ENCODE results near the gene KLHDC2. TPM values are rescaled to one million over a fixed set of nuclear protein-coding genes. Genes with fewer than 3 reads are reported as not detected.
"Not testable (repeated sequence)": the region's sequence is repeated elsewhere in the genome, so short reads cannot be mapped to it uniquely, and the experiment has no call there.

The KLHDC2 gene
- polyA plus RNA-seq, 4 donors = 40.0 to 135 (median 103) TPM

DNA sequence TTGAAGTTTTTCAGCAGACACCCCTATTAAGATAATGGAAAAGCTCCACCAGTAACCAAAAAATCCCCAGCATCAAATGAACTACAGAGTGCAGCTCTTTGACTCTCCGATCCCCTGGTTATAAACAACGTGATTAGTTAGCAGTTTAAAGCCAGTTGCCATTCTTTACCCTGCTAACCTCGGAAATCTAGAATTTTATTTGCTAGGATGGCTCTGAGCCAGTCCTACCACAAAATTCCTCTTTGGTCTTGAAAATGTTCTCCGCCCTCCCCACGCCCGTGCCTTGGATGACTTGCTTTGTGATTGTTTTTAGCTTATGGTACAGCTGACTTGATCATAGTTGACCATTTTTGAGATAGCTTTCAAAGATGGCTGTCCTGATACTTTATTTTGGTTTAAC is 1.2 kb downstream of the KLHDC2 start:
- Histone ChIP-seq H3K4me1 (ENCODE audit: control insufficient read depth in 3 of 3, insufficient read depth in 2 of 3, low read depth in 1 of 3, low read length in 2 of 3) (peaks cover 4 to 26% (median 4%) of the 10 kb centered on the region in 3 donors), H3K36me3 (ENCODE audit: control insufficient read depth in 3 of 3, insufficient read depth in 2 of 3, low read depth in 1 of 3, low read length in 3 of 3) (peaks cover 0 to 11% (median 3%) of the 10 kb centered on the region in 3 donors), H3K27ac (ENCODE audit: low read depth in 1 of 3, low read length in 2 of 3) (peak overlapping the region; percentile 96 to 100 (median 96)), H3K4me3 (ENCODE audit: low read depth in 1 of 3, low read length in 3 of 3) (peak overlapping the region; percentile 79 to 98 (median 89)), H3K9me3 (ENCODE audit: control insufficient read depth in 2 of 2, insufficient read depth in 1 of 2, low read depth in 1 of 2, low read length in 1 of 2) (no peaks in the 10 kb centered on the region), H3K27me3 (ENCODE audit: control insufficient read depth in 3 of 3, insufficient read depth in 3 of 3, low read length in 3 of 3) (no peaks in the 10 kb centered on the region)
- FAIRE-seq (no peak), DNase-seq (no peak)
- WGBS, 3 donors = 8 to 15% (median 14%) methylated on average over 6 of the region's 6 CpGs

- WGBS, 3 donors = 17 to 48% (median 31%) methylated on average over 15 of the region's 15 CpGs
- Histone ChIP-seq H3K4me1 (ENCODE audit: control insufficient read depth in 3 of 3, insufficient read depth in 2 of 3, low read depth in 1 of 3, low read length in 2 of 3) (peaks cover 4 to 26% (median 4%) of the 10 kb centered on the region in 3 donors), H3K27ac (ENCODE audit: low read depth in 1 of 3, low read length in 2 of 3) (peak overlapping the region; percentile 96 to 100 (median 96)), H3K36me3 (ENCODE audit: control insufficient read depth in 3 of 3, insufficient read depth in 2 of 3, low read depth in 1 of 3, low read length in 3 of 3) (peaks cover 0 to 11% (median 6%) of the 10 kb centered on the region in 3 donors), H3K9me3 (ENCODE audit: control insufficient read depth in 2 of 2, insufficient read depth in 1 of 2, low read depth in 1 of 2, low read length in 1 of 2) (no peaks in the 10 kb centered on the region), H3K4me3 (ENCODE audit: low read depth in 1 of 3, low read length in 3 of 3) (peak overlapping the region; percentile 10 to 98 (median 79)), H3K27me3 (ENCODE audit: control insufficient read depth in 3 of 3, insufficient read depth in 3 of 3, low read length in 3 of 3) (no peaks in the 10 kb centered on the region)
- no peak for FAIRE-seq
- DNase-seq = peak; percentile 3 to 19
Observed at GRCh38 chr14:49769581-49770211, 1.7 kb downstream of the KLHDC2 start.

DNA sequence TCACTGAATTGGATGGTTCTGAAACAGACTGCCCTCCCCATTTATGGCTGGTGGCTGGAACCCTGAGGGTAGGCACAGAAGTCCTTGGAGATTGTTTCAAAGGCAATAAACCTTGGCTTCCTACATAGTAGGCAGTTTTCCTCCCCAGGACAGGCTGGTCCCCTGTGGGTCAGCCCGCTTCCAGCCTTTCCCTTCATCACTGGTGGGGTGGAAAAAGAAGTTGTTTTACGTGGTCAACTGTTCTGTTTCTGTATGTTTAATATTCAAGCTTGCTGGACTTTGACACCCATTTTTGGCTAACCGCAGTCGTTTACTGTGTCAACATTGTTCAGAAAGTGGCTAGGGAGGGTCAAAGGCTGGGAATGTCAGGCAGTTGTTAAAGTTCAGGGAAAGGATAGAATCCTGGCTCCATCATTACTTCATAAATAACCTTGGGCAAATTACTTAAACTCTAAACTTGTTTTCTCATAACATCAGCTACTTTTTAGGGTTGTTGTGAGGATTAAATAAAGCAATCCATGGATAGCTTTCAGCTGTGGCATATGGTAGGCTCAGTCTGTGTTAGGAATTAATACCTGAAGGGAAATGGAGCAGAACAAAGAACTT is 2.4 kb downstream of the KLHDC2 start:
- FAIRE-seq (no peak), DNase-seq (peak; percentile 92 to 98)
- peaks cover 4 to 26% (median 4%) of the 10 kb centered on the region in 3 donors for H3K4me1 ChIP-seq (ENCODE audit: control insufficient read depth in 3 of 3, insufficient read depth in 2 of 3, low read depth in 1 of 3, low read length in 2 of 3)
- no peaks in the 10 kb centered on the region for H3K9me3 ChIP-seq (ENCODE audit: control insufficient read depth in 2 of 2, insufficient read depth in 1 of 2, low read depth in 1 of 2, low read length in 1 of 2)
- no peaks in the 10 kb centered on the region for H3K27me3 ChIP-seq (ENCODE audit: control insufficient read depth in 3 of 3, insufficient read depth in 3 of 3, low read length in 3 of 3)
- 10 to 35% (median 31%) methylated on average over 4 of the region's 4 CpGs for WGBS, 3 donors
- H3K27ac ChIP-seq (ENCODE audit: low read depth in 1 of 3, low read length in 2 of 3) = peak overlapping the region; percentile 96 to 100 (median 96)
- peaks cover 3 to 11% (median 9%) of the 10 kb centered on the region in 3 donors for H3K36me3 ChIP-seq (ENCODE audit: control insufficient read depth in 3 of 3, insufficient read depth in 2 of 3, low read depth in 1 of 3, low read length in 3 of 3)
- peak overlapping the region; percentile 10 to 98 (median 79) for H3K4me3 ChIP-seq (ENCODE audit: low read depth in 1 of 3, low read length in 3 of 3)

GRCh38 chr14:49771691-49772090 is 3.7 kb downstream of the KLHDC2 start:
- DNase-seq; FAIRE-seq; H3K27ac ChIP-seq (ENCODE audit: low read depth in 1 of 3, low read length in 2 of 3); H3K4me3 ChIP-seq (ENCODE audit: low read depth in 1 of 3, low read length in 3 of 3); H3K9me3 ChIP-seq (ENCODE audit: control insufficient read depth in 2 of 2, insufficient read depth in 1 of 2, low read depth in 1 of 2, low read length in 1 of 2); H3K27me3 ChIP-seq (ENCODE audit: control insufficient read depth in 3 of 3, insufficient read depth in 3 of 3, low read length in 3 of 3): not testable (repeated sequence)
- Histone ChIP-seq H3K36me3 (ENCODE audit: control insufficient read depth in 3 of 3, insufficient read depth in 2 of 3, low read depth in 1 of 3, low read length in 3 of 3) (peaks cover 6 to 20% (median 9%) of the 10 kb centered on the region in 3 donors), H3K4me1 (ENCODE audit: control insufficient read depth in 3 of 3, insufficient read depth in 2 of 3, low read depth in 1 of 3, low read length in 2 of 3) (peaks cover 4 to 24% (median 4%) of the 10 kb centered on the region in 3 donors)
- WGBS, 3 donors = 74 to 87% (median 75%) methylated on average over 10 of the region's 10 CpGs

DNA sequence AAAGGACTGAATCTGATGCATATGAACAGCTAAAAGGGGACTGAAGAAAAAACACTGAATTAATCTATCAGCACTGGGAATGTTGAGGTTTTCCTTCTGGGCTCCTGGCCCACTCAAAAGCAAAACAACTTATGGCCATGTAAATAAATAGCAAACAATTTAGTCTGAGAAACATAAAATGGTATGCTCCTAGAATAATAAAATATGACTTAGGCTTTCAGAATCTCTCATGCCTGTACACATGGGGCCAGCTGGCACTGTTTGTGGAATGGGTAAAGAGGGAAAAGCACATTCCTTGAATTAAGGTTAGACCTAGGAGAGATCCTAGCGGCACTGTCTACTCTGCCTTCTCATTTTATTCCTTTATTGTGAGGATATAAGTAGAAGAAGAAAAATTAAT is 6.2 kb downstream of the KLHDC2 start:
- 78 to 100% (median 95%) methylated on average over 1 of the region's 1 CpG for WGBS, 3 donors
- DNase-seq = no peak

GRCh38 chr14:49778421-49778820 is 10.5 kb downstream of the KLHDC2 start:
- DNase-seq (no peak), FAIRE-seq (no peak)
- peaks cover 12 to 29% (median 21%) of the 10 kb centered on the region in 3 donors for H3K36me3 ChIP-seq (ENCODE audit: control insufficient read depth in 3 of 3, insufficient read depth in 2 of 3, low read depth in 1 of 3, low read length in 3 of 3)
- no peaks in the 10 kb centered on the region for H3K27me3 ChIP-seq (ENCODE audit: control insufficient read depth in 3 of 3, insufficient read depth in 3 of 3, low read length in 3 of 3)
- H3K9me3 ChIP-seq (ENCODE audit: control insufficient read depth in 2 of 2, insufficient read depth in 1 of 2, low read depth in 1 of 2, low read length in 1 of 2) = no peaks in the 10 kb centered on the region
- no peaks in the 10 kb centered on the region for H3K4me1 ChIP-seq (ENCODE audit: control insufficient read depth in 3 of 3, insufficient read depth in 2 of 3, low read depth in 1 of 3, low read length in 2 of 3)
- no peak overlapping the region for H3K27ac ChIP-seq (ENCODE audit: low read depth in 1 of 3, low read length in 2 of 3)
- WGBS, 3 donors = 91 to 95% (median 94%) methylated on average over 2 of the region's 2 CpGs
- no peak overlapping the region for H3K4me3 ChIP-seq (ENCODE audit: low read depth in 1 of 3, low read length in 3 of 3)

More for the DNA sequence above, 6.2 kb downstream of the KLHDC2 start:
- no peaks in the 10 kb centered on the region for H3K27me3 ChIP-seq (ENCODE audit: control insufficient read depth in 3 of 3, insufficient read depth in 3 of 3, low read length in 3 of 3)
- no peak overlapping the region for H3K4me3 ChIP-seq (ENCODE audit: low read depth in 1 of 3, low read length in 3 of 3)
- no peak for FAIRE-seq
- H3K27ac ChIP-seq (ENCODE audit: low read depth in 1 of 3, low read length in 2 of 3) = no peak overlapping the region
- peaks cover 8 to 28% (median 9%) of the 10 kb centered on the region in 3 donors for H3K36me3 ChIP-seq (ENCODE audit: control insufficient read depth in 3 of 3, insufficient read depth in 2 of 3, low read depth in 1 of 3, low read length in 3 of 3)
- H3K9me3 ChIP-seq (ENCODE audit: control insufficient read depth in 2 of 2, insufficient read depth in 1 of 2, low read depth in 1 of 2, low read length in 1 of 2) = no peaks in the 10 kb centered on the region
- H3K4me1 ChIP-seq (ENCODE audit: control insufficient read depth in 3 of 3, insufficient read depth in 2 of 3, low read depth in 1 of 3, low read length in 2 of 3) = peaks cover 4 to 22% (median 4%) of the 10 kb centered on the region in 3 donors

DNA sequence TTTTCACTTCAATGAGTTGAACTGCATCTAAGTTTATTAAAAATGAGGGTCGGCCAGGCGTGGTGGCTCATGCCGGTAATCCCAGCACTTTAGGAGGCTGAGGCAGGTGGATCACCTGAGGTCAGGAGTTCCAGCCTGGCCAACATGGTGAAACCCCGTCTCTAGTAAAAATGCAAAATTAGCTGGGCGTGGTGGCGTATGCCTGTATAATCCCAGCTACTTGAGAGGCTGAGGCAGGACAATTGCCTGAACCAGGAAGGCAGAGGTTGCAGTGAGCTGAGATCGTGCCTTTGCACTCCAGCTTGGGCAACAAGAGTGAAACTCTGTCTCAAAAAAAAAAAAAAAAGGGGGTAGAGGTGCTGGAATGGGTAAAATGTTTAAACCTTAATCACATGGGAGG is 13.1 kb downstream of the KLHDC2 start:
- not testable (repeated sequence) for H3K9me3 ChIP-seq (ENCODE audit: control insufficient read depth in 2 of 2, insufficient read depth in 1 of 2, low read depth in 1 of 2, low read length in 1 of 2); H3K4me3 ChIP-seq (ENCODE audit: low read depth in 1 of 3, low read length in 3 of 3); FAIRE-seq; DNase-seq; H3K4me1 ChIP-seq (ENCODE audit: control insufficient read depth in 3 of 3, insufficient read depth in 2 of 3, low read depth in 1 of 3, low read length in 2 of 3); H3K27ac ChIP-seq (ENCODE audit: low read depth in 1 of 3, low read length in 2 of 3); H3K27me3 ChIP-seq (ENCODE audit: control insufficient read depth in 3 of 3, insufficient read depth in 3 of 3, low read length in 3 of 3)
- H3K36me3 ChIP-seq (ENCODE audit: control insufficient read depth in 3 of 3, insufficient read depth in 2 of 3, low read depth in 1 of 3, low read length in 3 of 3) = peaks cover 6 to 27% (median 25%) of the 10 kb centered on the region in 3 donors
- WGBS, 3 donors = 93 to 96% (median 96%) methylated on average over 7 of the region's 7 CpGs

DNA sequence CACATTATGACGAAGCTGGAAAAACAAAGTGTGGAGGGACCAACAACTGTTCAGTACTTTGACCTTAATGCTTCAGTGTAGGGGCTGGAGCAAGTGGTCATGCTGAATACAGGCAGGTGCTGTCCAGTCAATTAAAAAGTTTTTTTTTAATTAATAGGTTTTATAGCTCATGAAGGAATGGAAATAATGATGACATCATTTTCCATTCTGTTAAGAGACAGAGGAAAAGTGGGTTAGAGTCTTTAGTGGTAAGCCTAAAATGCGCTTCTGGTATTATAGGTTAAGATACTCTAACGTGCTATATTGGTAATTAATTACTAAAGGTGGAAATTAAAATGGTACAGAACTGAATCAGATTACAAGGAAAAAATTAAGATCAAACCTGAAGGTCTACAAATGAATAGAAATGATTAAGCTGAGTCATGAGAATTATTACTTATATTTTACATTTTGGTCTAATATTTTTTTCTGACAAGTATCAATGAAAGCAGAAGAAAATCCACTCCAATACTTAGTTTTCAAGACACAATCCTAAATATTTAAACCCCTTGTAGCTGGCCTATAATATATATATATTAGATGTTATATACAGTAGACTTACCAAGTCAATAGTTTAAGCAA is 15.6 kb downstream of the KLHDC2 start:
- WGBS, 3 donors = 74 to 86% (median 79%) methylated on average over 3 of the region's 3 CpGs
- peaks cover 11 to 33% (median 29%) of the 10 kb centered on the region in 3 donors for H3K36me3 ChIP-seq (ENCODE audit: control insufficient read depth in 3 of 3, insufficient read depth in 2 of 3, low read depth in 1 of 3, low read length in 3 of 3)
- peak; percentile 67 for FAIRE-seq

More for the DNA sequence above, 15.6 kb downstream of the KLHDC2 start:
- H3K27me3 ChIP-seq (ENCODE audit: control insufficient read depth in 3 of 3, insufficient read depth in 3 of 3, low read length in 3 of 3) = no peaks in the 10 kb centered on the region
- no peak overlapping the region for H3K4me3 ChIP-seq (ENCODE audit: low read depth in 1 of 3, low read length in 3 of 3)
- H3K9me3 ChIP-seq (ENCODE audit: control insufficient read depth in 2 of 2, insufficient read depth in 1 of 2, low read depth in 1 of 2, low read length in 1 of 2) = no peaks in the 10 kb centered on the region
- no peak overlapping the region for H3K27ac ChIP-seq (ENCODE audit: low read depth in 1 of 3, low read length in 2 of 3)
- no peak for DNase-seq
- no peaks in the 10 kb centered on the region for H3K4me1 ChIP-seq (ENCODE audit: control insufficient read depth in 3 of 3, insufficient read depth in 2 of 3, low read depth in 1 of 3, low read length in 2 of 3)
